Measurements from ENCODE around the gene DLG1. TPM values are rescaled to one million over a fixed set of nuclear protein-coding genes. Genes with fewer than 3 reads are reported as not detected.
A peak's percentile ranks its signal among the peaks of the same experiment; 100 is the strongest.

DLG1 gene
- total RNA-seq, 1 donor from 2014 or later: 62.1 TPM

DNA sequence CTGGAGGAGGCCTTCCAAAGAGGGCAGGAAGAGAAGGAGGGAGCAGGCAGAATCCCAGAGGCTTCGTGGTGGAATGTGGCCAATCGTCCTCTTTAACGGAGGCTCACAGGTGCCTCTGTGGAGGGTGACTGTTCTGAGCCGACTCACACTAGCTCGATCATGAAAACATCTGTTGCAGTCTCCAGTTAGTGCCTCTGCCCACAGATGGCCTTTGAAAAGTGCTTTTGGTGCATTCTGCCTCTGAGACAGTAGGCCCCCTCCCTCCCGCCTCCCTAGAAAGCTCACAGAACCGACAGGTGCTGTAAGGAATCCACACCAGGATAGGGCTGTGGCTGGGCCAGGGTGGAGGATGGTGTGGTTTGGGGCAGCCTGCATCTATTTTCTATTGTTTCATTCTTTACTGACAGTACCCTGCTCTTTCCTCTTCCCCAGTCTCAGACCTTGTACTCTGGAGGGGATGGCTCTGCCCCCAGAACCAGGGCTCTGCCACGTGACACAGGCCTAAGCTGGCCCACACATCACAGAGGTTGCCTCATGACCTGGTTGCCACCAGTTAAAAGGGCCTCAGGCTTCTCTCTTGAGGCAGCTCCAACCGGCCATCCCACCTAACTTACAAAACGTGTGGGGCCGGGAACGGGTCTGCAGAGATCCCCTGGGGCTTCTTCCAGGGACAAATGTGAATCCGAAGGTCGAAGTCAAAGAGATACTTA is 302.6 kb downstream of the DLG1 start:
- peaks cover 10 to 34% (median 27%) of the 10 kb centered on the region in 3 donors for H3K4me1 ChIP-seq (ENCODE audit: control insufficient read depth in 3 of 3, insufficient read depth in 3 of 3, low read length in 3 of 3)
- no peaks in the 10 kb centered on the region for H3K9me3 ChIP-seq (ENCODE audit: control insufficient read depth in 3 of 3, low read length in 3 of 3)
- H3K36me3 ChIP-seq (ENCODE audit: control insufficient read depth in 3 of 3, insufficient read depth in 3 of 3, low read length in 3 of 3): no peaks in the 10 kb centered on the region
- no peak overlapping the region for H3K27ac ChIP-seq (ENCODE audit: low read depth, low read length)
- peak overlapping the region in 1 of 3 donors; percentile 16 for H3K9ac ChIP-seq (ENCODE audit: low read depth in 1 of 3, low read length in 3 of 3)
- H3K4me3 ChIP-seq (ENCODE audit: low read length in 3 of 3): no peak overlapping the region
- no peaks in the 10 kb centered on the region for H3K27me3 ChIP-seq (ENCODE audit: control insufficient read depth in 3 of 3, insufficient read depth in 3 of 3, low read length in 3 of 3)

DNA sequence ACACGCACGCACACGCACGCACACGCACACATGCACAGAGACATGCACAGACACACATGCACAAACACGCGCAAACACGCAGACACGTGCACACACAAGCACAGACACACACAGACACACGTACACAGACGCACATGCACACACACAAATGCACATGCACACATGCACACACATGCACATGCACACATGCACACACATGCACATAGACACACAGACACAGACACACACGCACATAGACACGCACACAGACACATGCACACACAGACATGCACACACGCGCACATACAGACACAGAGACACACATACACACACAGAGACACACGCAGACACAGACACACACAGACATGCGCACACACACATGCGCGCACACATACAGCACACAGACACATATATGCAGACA is 303.4 kb downstream of the DLG1 start:
- Histone ChIP-seq H3K9ac (ENCODE audit: low read depth in 1 of 3, low read length in 3 of 3) (no peak overlapping the region), H3K27ac (ENCODE audit: low read depth, low read length) (no peak overlapping the region), H3K9me3 (ENCODE audit: control insufficient read depth in 3 of 3, low read length in 3 of 3) (no peaks in the 10 kb centered on the region), H3K27me3 (ENCODE audit: control insufficient read depth in 3 of 3, insufficient read depth in 3 of 3, low read length in 3 of 3) (no peaks in the 10 kb centered on the region), H3K4me1 (ENCODE audit: control insufficient read depth in 3 of 3, insufficient read depth in 3 of 3, low read length in 3 of 3) (peaks cover 10 to 34% (median 27%) of the 10 kb centered on the region in 3 donors), H3K36me3 (ENCODE audit: control insufficient read depth in 3 of 3, insufficient read depth in 3 of 3, low read length in 3 of 3) (no peaks in the 10 kb centered on the region), H3K4me3 (ENCODE audit: low read length in 3 of 3) (no peak overlapping the region)

DNA sequence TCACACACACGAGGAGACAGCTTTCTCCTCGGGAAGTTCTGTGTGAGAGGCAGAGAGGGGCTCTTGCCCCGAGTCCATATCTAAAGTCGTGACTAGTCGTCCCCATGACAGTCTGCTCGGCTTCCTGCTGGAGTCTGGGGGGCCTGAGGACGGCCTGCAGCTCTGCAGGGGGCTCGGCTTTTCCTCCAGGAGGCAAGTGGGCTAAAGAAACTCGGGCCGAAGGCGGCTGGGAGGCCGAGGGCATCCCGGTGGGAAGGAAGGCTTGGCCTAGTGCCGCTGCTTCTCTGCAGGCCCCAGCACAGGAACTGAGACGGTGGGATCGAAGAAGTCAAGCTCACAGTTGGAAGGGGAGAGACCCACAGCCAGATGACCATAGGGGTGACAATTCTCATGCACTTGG is 304.4 kb downstream of the DLG1 start:
- peaks cover 10 to 34% (median 27%) of the 10 kb centered on the region in 3 donors for H3K4me1 ChIP-seq (ENCODE audit: control insufficient read depth in 3 of 3, insufficient read depth in 3 of 3, low read length in 3 of 3)
- H3K9me3 ChIP-seq (ENCODE audit: control insufficient read depth in 3 of 3, low read length in 3 of 3): no peaks in the 10 kb centered on the region
- H3K9ac ChIP-seq (ENCODE audit: low read depth in 1 of 3, low read length in 3 of 3): no peak overlapping the region
- no peak overlapping the region for H3K27ac ChIP-seq (ENCODE audit: low read depth, low read length)
- H3K4me3 ChIP-seq (ENCODE audit: low read length in 3 of 3): no peak overlapping the region
- peaks cover 0 to 3% (median 0%) of the 10 kb centered on the region in 3 donors for H3K27me3 ChIP-seq (ENCODE audit: control insufficient read depth in 3 of 3, insufficient read depth in 3 of 3, low read length in 3 of 3)
- H3K36me3 ChIP-seq (ENCODE audit: control insufficient read depth in 3 of 3, insufficient read depth in 3 of 3, low read length in 3 of 3): no peaks in the 10 kb centered on the region

Small RNA genes within 50 kb of the gene (small RNA-seq; reads per million reads assigned to genes)
- gene MIR4797: 0.07 reads per million
